GM12878 (cell line): ENCODE data around the gene PLCXD1. TPM values are rescaled to one million over a fixed set of nuclear protein-coding genes. Genes with fewer than 3 reads are reported as not detected.

ENCODE experiments used
- ATAC-seq: fragments of 200-7000 bp; cut with Tn5 transposase; 3 replicates; pipeline ENCODE4 v1.9.1; 2020; ENCODE audit warnings: mild to moderate bottlenecking, moderate library complexity
- BruUV-seq: library from RNA; stranded (reverse); fragments of 400-500 nt; replicated peaks from 2 replicates; lab custom pipeline; 2021; lab: Mats Ljungman, UMichigan
- CTCF ChIA-PET: fragments of 300-600 bp; sonication (Branson Sonifier 250); formaldehyde crosslinking; extraction: SDS; loops from one replicate; lab custom pipeline; 2021; ENCODE audit warnings: inconsistent platforms; lab: Yijun Ruan, JAX
- POLR2A ChIA-PET: fragments of 350-600 bp; formaldehyde crosslinking; extraction: SDS; loops from one replicate; lab custom pipeline; 2021; ENCODE audit warnings: inconsistent platforms; lab: Charles Lee
- RAD21 ChIA-PET: fragments of 300-600 bp; sonication (Branson Sonifier 250); formaldehyde crosslinking; loops from one replicate; lab custom pipeline; 2023; ENCODE audit warnings: antibody characterized with exemption; ENCODE audit not compliant: unreplicated experiment; lab: Charles Lee
- SMC1A ChIA-PET: fragments of 300-600 bp; sonication (Branson Sonifier 250); formaldehyde crosslinking; loops from one replicate; lab custom pipeline; 2023; ENCODE audit not compliant: unreplicated experiment, uncharacterized antibody; lab: Charles Lee
- DNase-seq: peaks from one replicate; pipeline ENCODE4 v3.0.0-alpha.2; 2011; ENCODE audit warnings: low read depth, low spot score
- FAIRE-seq: peaks from 3 replicates; lab custom pipeline; 2011; peaks lifted over from hg19 to GRCh38; lab: Jason Lieb, UNC
- H2AFZ ChIP-seq: 2 replicates; pipeline ENCODE4 v1.6.0; 2011; ENCODE audit warnings: low read depth, low read length, control low read depth; ENCODE audit not compliant: control insufficient read depth
- H3K27ac ChIP-seq: 2 replicates; pipeline ENCODE4 v1.5.1; 2011; ENCODE audit warnings: control low read depth; ENCODE audit not compliant: control insufficient read depth, insufficient read depth
- H3K27me3 ChIP-seq, 2 experiments: replicated peaks in 1 of 2; 2 replicates each; pipeline versions ENCODE4 v1.6.0 to v1.6.1; 2011; ENCODE audit warnings: low read length in 1 of 2; ENCODE audit not compliant: control insufficient read depth in 2 of 2, insufficient read depth in 2 of 2
- H3K36me3 ChIP-seq, 2 experiments: 2 replicates each; pipeline ENCODE4 v1.5.1; 2011; ENCODE audit warnings: low read length in 1 of 2; ENCODE audit not compliant: control insufficient read depth in 2 of 2, insufficient read depth in 2 of 2
- H3K4me1 ChIP-seq: 2 replicates; pipeline ENCODE4 v1.6.1; 2011; ENCODE audit warnings: mild to moderate bottlenecking, low read length, moderate library complexity, mixed read lengths; ENCODE audit not compliant: control insufficient read depth, insufficient read depth
- H3K4me2 ChIP-seq: 2 replicates; pipeline ENCODE4 v1.6.0; 2011; ENCODE audit warnings: control low read depth; ENCODE audit not compliant: control insufficient read depth, insufficient read depth
- H3K4me3 ChIP-seq: fragments of 200-600 bp; sonication (generic); 2 replicates; pipeline ENCODE4 v1.5.1; 2016
- H3K79me2 ChIP-seq: 2 replicates; pipeline ENCODE4 v1.6.0; 2011; ENCODE audit warnings: low read length; ENCODE audit not compliant: control insufficient read depth, insufficient read depth
- H3K9ac ChIP-seq: 2 replicates; pipeline ENCODE4 v1.8.0; 2011; ENCODE audit warnings: low read length, control low read depth, mixed read lengths; ENCODE audit not compliant: control insufficient read depth, insufficient read depth
- H3K9me3 ChIP-seq: replicated peaks from 3 replicates; pipeline ENCODE4 v1.5.1; 2011; ENCODE audit warnings: mild to moderate bottlenecking, low read length; ENCODE audit not compliant: control insufficient read depth, insufficient read depth
- H4K20me1 ChIP-seq: 2 replicates; pipeline ENCODE4 v1.6.0; 2011; ENCODE audit not compliant: control insufficient read depth, insufficient read depth
- CHD2 ChIP-seq: IDR thresholded peaks from 2 replicates; pipeline ENCODE4 v1.6.1; 2011; ENCODE audit warnings: low read depth, low read length, improper control_type of control experiment, borderline replicate concordance
- EP300 ChIP-seq, 2 experiments: fragments of 150-350 bp in 1 of 2; IDR thresholded peaks; 2 replicates each; pipeline ENCODE4 v1.6.1; 2011 to 2012; ENCODE audit warnings: low read depth in 2 of 2, low read length in 2 of 2, borderline replicate concordance in 1 of 2, improper control_type of control experiment in 1 of 2, inconsistent platforms in 1 of 2; ENCODE audit not compliant: control insufficient read depth in 1 of 2
- HDAC6 ChIP-seq: fragments of 200-600 bp; sonication (generic); IDR thresholded peaks from one replicate; pipeline ENCODE4 v1.8.0; 2017; ENCODE audit warnings: antibody characterized with exemption; ENCODE audit not compliant: unreplicated experiment
- IKZF2 ChIP-seq, 2 experiments: fragments of 450-650 bp; IDR thresholded peaks; 2 replicates each; pipeline ENCODE4 v1.6.1; 2017; ENCODE audit warnings: mild to moderate bottlenecking in 2 of 2, moderate library complexity in 2 of 2
- IRF4 ChIP-seq: IDR thresholded peaks from 2 replicates; pipeline ENCODE4 v1.6.1; 2011; ENCODE audit warnings: low read depth, low read length
- MEF2A ChIP-seq: IDR thresholded peaks from 2 replicates; pipeline ENCODE4 v1.6.1; 2011; ENCODE audit warnings: low read depth, mild to moderate bottlenecking, low read length, moderate library complexity; ENCODE audit not compliant: insufficient read depth
- MTA3 ChIP-seq: IDR thresholded peaks from 2 replicates; pipeline ENCODE4 v1.6.1; 2012; ENCODE audit warnings: low read length, inconsistent platforms, borderline replicate concordance
- MXI1 ChIP-seq: fragments of 150-350 bp; IDR thresholded peaks from 2 replicates; pipeline ENCODE4 v1.6.1; 2011; ENCODE audit warnings: low read depth, mild to moderate bottlenecking, inconsistent platforms, low read length, improper control_type of control experiment
- NFIC ChIP-seq: IDR thresholded peaks from 2 replicates; pipeline ENCODE4 v1.6.1; 2012; ENCODE audit warnings: low read depth, mild to moderate bottlenecking, inconsistent platforms, low read length, moderate library complexity
- NFXL1 ChIP-seq: fragments of 450-650 bp; IDR thresholded peaks from 2 replicates; pipeline ENCODE4 v1.6.1; 2017; ENCODE audit warnings: antibody characterized with exemption, mild to moderate bottlenecking, borderline replicate concordance
- RUNX3 ChIP-seq: IDR thresholded peaks from 2 replicates; pipeline ENCODE4 v1.6.1; 2012; ENCODE audit warnings: low read length, inconsistent platforms
- SIX5 ChIP-seq: IDR thresholded peaks from 2 replicates; pipeline ENCODE4 v1.6.1; 2011; ENCODE audit warnings: mild to moderate bottlenecking, low read depth, low read length, moderate library complexity; ENCODE audit not compliant: severe bottlenecking
- SMAD1 ChIP-seq: fragments of 450-650 bp; IDR thresholded peaks from 2 replicates; pipeline ENCODE4 v1.6.1; 2018; ENCODE audit warnings: mild to moderate bottlenecking, low read depth; ENCODE audit not compliant: partially characterized antibody
- SREBF1 ChIP-seq: IDR thresholded peaks from 2 replicates; pipeline ENCODE4 v1.6.1; 2012; ENCODE audit warnings: mild to moderate bottlenecking, low read length
- SREBF2 ChIP-seq: IDR thresholded peaks from 2 replicates; pipeline ENCODE4 v1.6.1; 2012; ENCODE audit warnings: mild to moderate bottlenecking, low read length
- TARDBP ChIP-seq: IDR thresholded peaks from 2 replicates; pipeline ENCODE4 v1.6.1; 2016; ENCODE audit warnings: borderline replicate concordance
- WRNIP1 ChIP-seq: IDR thresholded peaks from 2 replicates; pipeline ENCODE4 v1.6.1; 2011; ENCODE audit warnings: low read depth, low read length, improper control_type of control experiment, borderline replicate concordance
- WGBS: methylation state at CpG from one replicate; pipeline ENCODE4 v1.1.6; 2016; ENCODE audit warnings: low lambda C conversion rate; ENCODE audit not compliant: insufficient replicate concordance, insufficient coverage; ENCODE audit errors: missing lambda C conversion rate; 5-methylcytosine and 5-hydroxymethylcytosine counted together
- in situ Hi-C: fragments of 300-500 bp; cut with MboI; formaldehyde crosslinking; loops from 9 replicates; pipeline ENCODE4 v1.14.3; 2018; ENCODE audit warnings: mixed read lengths
- intact Hi-C: fragments of 100-400 bp; cut with micrococcal nuclease; formaldehyde crosslinking; loops from one replicate; pipeline ENCODE4 v1.14.2; 2022; ENCODE audit not compliant: unreplicated experiment
- polyA plus RNA-seq, 11 experiments: library from polyadenylated mRNA; depleted of rRNA in 4 of 11; unstranded in 6 of 11; stranded (reverse) in 5 of 11; fragments of >200 nt; fragmentation: Nextera tagmentation in 4 of 11; fragmentation: Illumina TruSeq in 1 of 11; extraction: Ambion mirVana in 4 of 11; extraction: Trizol in 1 of 11; gene quantifications; 1 replicate in 1 of 11; 2 replicates in 10 of 11; pipeline versions ENCODE4 v1.2.1 to v1.2.3, GENCODE V29; 2011 to 2016; ENCODE audit warnings: inconsistent platforms in 2 of 11, missing spikeins in 2 of 11, low read depth in 1 of 11
- total RNA-seq, 4 experiments: library from RNA; depleted of rRNA in 3 of 4; stranded (reverse); fragments of >200 nt in 3 of 4; fragmentation: Illumina TruSeq in 1 of 4; extraction: Trizol in 1 of 4; gene quantifications; 2 replicates each; pipeline versions ENCODE4 v1.2.1 to v1.2.3, GENCODE V29; 2013 to 2021
- TF ChIP-seq, protein P1 (sequence below): IDR thresholded peaks from 2 replicates; pipeline ENCODE4 v1.6.1; 2011; ENCODE audit warnings: mild to moderate bottlenecking, low read depth, low read length, moderate library complexity; ENCODE audit not compliant: insufficient replicate concordance

The PLCXD1 gene
- total and polyA plus RNA-seq, 10 of the 15 experiments (the other 5 are each of a cell fraction or from before 2014, with no cell fraction given), result 2.4 to 49.7 (median 18.0) TPM

DNA sequence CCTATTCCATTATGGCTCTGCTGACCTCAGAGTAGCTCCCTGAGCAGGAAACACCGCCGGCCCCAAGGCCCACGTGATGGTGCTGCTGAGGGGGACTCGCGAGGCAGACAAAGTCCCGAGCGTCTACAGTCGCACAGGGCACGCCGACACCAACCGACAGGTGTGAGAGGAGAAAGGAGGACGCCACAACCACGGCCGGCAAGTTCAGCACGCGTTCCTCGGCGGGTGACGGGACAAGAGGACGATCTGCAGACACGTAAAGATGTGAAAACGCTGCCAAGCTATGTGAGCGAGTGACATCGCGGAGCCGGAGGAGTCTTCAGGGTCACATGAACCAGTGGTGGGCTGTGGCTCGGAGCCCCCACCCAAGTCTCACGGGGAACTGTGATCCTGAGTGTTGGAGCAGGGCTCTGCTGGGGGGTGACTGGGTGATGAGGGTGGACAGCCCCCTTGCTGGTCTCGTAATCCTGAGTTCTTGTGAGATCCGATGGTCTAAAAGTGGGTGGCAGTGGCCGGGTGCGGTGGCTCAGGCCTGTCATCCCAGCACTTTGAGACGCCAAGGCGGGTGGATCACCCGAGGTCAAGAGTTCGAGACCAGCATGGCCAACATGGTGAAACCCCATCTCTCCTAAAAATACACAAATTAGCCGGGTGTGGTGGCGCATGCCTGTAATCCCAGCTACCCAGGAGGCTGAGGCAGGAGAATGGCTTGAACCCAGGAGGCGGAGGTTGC is 71.6 kb downstream of the PLCXD1 start:
- DNase-seq (no peak), ATAC-seq (no peak), FAIRE-seq (no peak)
- WGBS, result 97% methylated on average over 39 of the region's 39 CpGs
- Histone ChIP-seq H3K4me1 (no peaks in the 10 kb centered on the region), H3K79me2 (no peaks in the 10 kb centered on the region), H2AFZ (no peak overlapping the region), H3K27ac (no peak overlapping the region), H3K4me3 (no peak overlapping the region), H3K27me3 (no peaks in the 10 kb centered on the region), H4K20me1 (no peaks in the 10 kb centered on the region), H3K36me3 (no peaks in the 10 kb centered on the region), H3K9me3 (no peaks in the 10 kb centered on the region; the same call in 2 of the 3 replicates), H3K4me2 (no peak overlapping the region), H3K9ac (no peak overlapping the region)
- in situ Hi-C loops (no loop called here), intact Hi-C loops (no loop called here)
- BruUV-seq, result no TSS peak
- POLR2A ChIA-PET, result no interaction called here
- CTCF ChIA-PET, result no interaction called here
- RAD21 ChIA-PET, result no interaction called here
- SMC1A ChIA-PET, result no interaction called here
- TF ChIP-seq NFIC, result no peak
- TF ChIP-seq NFXL1, result no peak
- TF ChIP-seq CHD2, result no peak
- TF ChIP-seq IRF4, result no peak
- no peak for TF ChIP-seq SIX5
- TF ChIP-seq SMAD1, result no peak
- TF ChIP-seq MXI1, result no peak
- no peak for TF ChIP-seq RUNX3
- no peak for TF ChIP-seq SREBF1
- no peak for TF ChIP-seq MTA3
- TF ChIP-seq, protein P1, sequence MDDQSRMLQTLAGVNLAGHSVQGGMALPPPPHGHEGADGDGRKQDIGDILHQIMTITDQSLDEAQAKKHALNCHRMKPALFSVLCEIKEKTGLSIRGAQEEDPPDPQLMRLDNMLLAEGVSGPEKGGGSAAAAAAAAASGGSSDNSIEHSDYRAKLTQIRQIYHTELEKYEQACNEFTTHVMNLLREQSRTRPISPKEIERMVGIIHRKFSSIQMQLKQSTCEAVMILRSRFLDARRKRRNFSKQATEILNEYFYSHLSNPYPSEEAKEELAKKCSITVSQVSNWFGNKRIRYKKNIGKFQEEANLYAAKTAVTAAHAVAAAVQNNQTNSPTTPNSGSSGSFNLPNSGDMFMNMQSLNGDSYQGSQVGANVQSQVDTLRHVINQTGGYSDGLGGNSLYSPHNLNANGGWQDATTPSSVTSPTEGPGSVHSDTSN, result no peak
- TF ChIP-seq HDAC6, result no peak
- no peak for TF ChIP-seq TARDBP
- TF ChIP-seq MEF2A, result no peak
- TF ChIP-seq EP300 (IDR thresholded peaks at IDR 0.05; ENCODE audit: borderline replicate concordance in 1 of 2, control insufficient read depth in 1 of 2, low read depth in 2 of 2, low read length in 2 of 2), result no peak
- no peak for TF ChIP-seq WRNIP1
- no peak for TF ChIP-seq SREBF2
- TF ChIP-seq IKZF2 (IDR thresholded peaks at IDR 0.05), result no peak

Other genes starting within 250 kb of the PLCXD1 start
- gene GTPBP6, start 37.4 kb downstream of the PLCXD1 start, total RNA-seq (2014; rRNA removed), result 42.7 and 49.1 TPM in 2 replicates
- 11.6 and 14.7 TPM in 2 replicates for gene GTPBP6, start 37.4 kb downstream of the PLCXD1 start, total RNA-seq (2014; rRNA removed; fragmentation: Illumina TruSeq; extraction: Trizol)
- 65.9 and 71.0 TPM in 2 replicates for gene GTPBP6, start 37.4 kb downstream of the PLCXD1 start, total RNA-seq (2021)
- 10.6 and 27.5 TPM in 2 replicates for gene GTPBP6, start 37.4 kb downstream of the PLCXD1 start, polyA plus RNA-seq (2011; rRNA removed)
- 4.8 and 8.6 TPM in 2 replicates for gene GTPBP6, start 37.4 kb downstream of the PLCXD1 start, polyA plus RNA-seq (2014; fragmentation: Illumina TruSeq; extraction: Trizol)
- 1 to 10 TPM in 1 of 2 experiments, under 1 TPM in 1; 0.31 to 1.9 TPM for gene GTPBP6, start 37.4 kb downstream of the PLCXD1 start, polyA plus RNA-seq (2014; fragmentation: Nextera tagmentation; extraction: Ambion mirVana)
- 48.2 and 55.5 TPM in 2 replicates for gene GTPBP6, start 37.4 kb downstream of the PLCXD1 start, polyA plus RNA-seq (2014; rRNA removed)
- gene GTPBP6, start 37.4 kb downstream of the PLCXD1 start, polyA plus RNA-seq (2016; fragmentation: Nextera tagmentation; extraction: Ambion mirVana), result 10 to 100 TPM in 1 of 2 experiments, 1 to 10 TPM in 1; 8.5 to 46.1 TPM
- 23.9 and 30.7 TPM in 2 replicates for gene PPP2R3B, start 105.5 kb downstream of the PLCXD1 start, total RNA-seq (2014; rRNA removed)
- 9.7 and 10.7 TPM in 2 replicates for gene PPP2R3B, start 105.5 kb downstream of the PLCXD1 start, total RNA-seq (2014; rRNA removed; fragmentation: Illumina TruSeq; extraction: Trizol)
- gene PPP2R3B, start 105.5 kb downstream of the PLCXD1 start, total RNA-seq (2021), result 26.5 and 34.3 TPM in 2 replicates
- 2.7 and 4.6 TPM in 2 replicates for gene PPP2R3B, start 105.5 kb downstream of the PLCXD1 start, polyA plus RNA-seq (2011; rRNA removed)
- gene PPP2R3B, start 105.5 kb downstream of the PLCXD1 start, polyA plus RNA-seq (2014; fragmentation: Illumina TruSeq; extraction: Trizol), result 1.3 and 5.9 TPM in 2 replicates
- under 1 TPM in 1 of 2 experiments, not detected in 1; 0.11 TPM for gene PPP2R3B, start 105.5 kb downstream of the PLCXD1 start, polyA plus RNA-seq (2014; fragmentation: Nextera tagmentation; extraction: Ambion mirVana)
- 27.8 and 34.8 TPM in 2 replicates for gene PPP2R3B, start 105.5 kb downstream of the PLCXD1 start, polyA plus RNA-seq (2014; rRNA removed)
- gene PPP2R3B, start 105.5 kb downstream of the PLCXD1 start, polyA plus RNA-seq (2016; fragmentation: Nextera tagmentation; extraction: Ambion mirVana), result 10 to 100 TPM in 1 of 2 experiments, 1 to 10 TPM in 1; 3.3 to 11.3 TPM